Suprapubic skin (tissue), 4 donors: ENCODE results near the gene FAM237A.

ENCODE experiments used
- EP300 ChIP-seq: sonication (generic); formaldehyde crosslinking; IDR thresholded peaks from one replicate; pipeline ENCODE4 v1.6.1; 2017; ENCODE audit warnings: antibody characterized with exemption
- POLR2AphosphoS5 ChIP-seq, 3 donors: sonication (generic); formaldehyde crosslinking; IDR thresholded peaks; one replicate each; pipeline ENCODE4 v1.6.1; 2017; ENCODE audit warnings: antibody characterized with exemption in 3 of 3
- TF ChIP-seq, protein P1 (sequence below), 2 donors: fragments of 200-600 bp in 1 of 2; fragments of 450-650 bp in 1 of 2; sonication (generic) in 1 of 2; IDR thresholded peaks; one replicate each; pipeline ENCODE4 v1.5.1; 2016 to 2019; ENCODE audit warnings: antibody characterized with exemption in 2 of 2, mild to moderate bottlenecking in 1 of 2, moderate library complexity in 1 of 2

DNA sequence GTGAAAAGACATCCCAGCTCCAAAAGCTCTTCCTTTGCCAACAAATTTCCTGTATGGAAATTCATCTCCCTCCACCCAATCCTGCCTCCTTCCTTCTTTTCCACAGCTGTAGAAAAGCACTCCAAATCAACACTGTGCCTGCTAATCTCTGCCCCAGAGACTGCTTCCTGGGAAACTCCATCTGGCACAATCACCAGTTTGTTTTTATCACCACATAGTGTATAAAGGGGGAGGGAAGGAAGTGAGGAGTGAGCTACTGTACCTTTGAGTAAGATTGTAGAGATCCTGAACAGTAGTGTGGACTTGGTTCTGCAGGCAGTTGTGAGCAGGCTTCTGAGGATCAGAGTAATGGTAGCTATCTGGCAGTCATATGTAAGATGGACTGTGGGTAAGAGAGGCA, 14.7 kb upstream of the FAM237A start:
- TF ChIP-seq EP300, result no peak
- TF ChIP-seq, protein P1, sequence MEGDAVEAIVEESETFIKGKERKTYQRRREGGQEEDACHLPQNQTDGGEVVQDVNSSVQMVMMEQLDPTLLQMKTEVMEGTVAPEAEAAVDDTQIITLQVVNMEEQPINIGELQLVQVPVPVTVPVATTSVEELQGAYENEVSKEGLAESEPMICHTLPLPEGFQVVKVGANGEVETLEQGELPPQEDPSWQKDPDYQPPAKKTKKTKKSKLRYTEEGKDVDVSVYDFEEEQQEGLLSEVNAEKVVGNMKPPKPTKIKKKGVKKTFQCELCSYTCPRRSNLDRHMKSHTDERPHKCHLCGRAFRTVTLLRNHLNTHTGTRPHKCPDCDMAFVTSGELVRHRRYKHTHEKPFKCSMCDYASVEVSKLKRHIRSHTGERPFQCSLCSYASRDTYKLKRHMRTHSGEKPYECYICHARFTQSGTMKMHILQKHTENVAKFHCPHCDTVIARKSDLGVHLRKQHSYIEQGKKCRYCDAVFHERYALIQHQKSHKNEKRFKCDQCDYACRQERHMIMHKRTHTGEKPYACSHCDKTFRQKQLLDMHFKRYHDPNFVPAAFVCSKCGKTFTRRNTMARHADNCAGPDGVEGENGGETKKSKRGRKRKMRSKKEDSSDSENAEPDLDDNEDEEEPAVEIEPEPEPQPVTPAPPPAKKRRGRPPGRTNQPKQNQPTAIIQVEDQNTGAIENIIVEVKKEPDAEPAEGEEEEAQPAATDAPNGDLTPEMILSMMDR (IDR thresholded peaks at IDR 0.05), result no peak
- TF ChIP-seq POLR2AphosphoS5 (IDR thresholded peaks at IDR 0.05), result no peak
